Neural progenitor cell (in vitro differentiated cells): Measurements from ENCODE around the gene CTF1.

ENCODE experiments used
- EZH2phosphoT487 ChIP-seq: fragments of 200-600 bp; sonication (generic); IDR thresholded peaks from 2 replicates; pipeline ENCODE4 v1.6.1; 2017; ENCODE audit warnings: antibody characterized with exemption
- TF ChIP-seq, protein P1 (sequence below): fragments of 200-600 bp; sonication (generic); IDR thresholded peaks from 2 replicates; pipeline ENCODE4 v1.5.1; 2017; ENCODE audit warnings: antibody characterized with exemption, mild to moderate bottlenecking

DNA sequence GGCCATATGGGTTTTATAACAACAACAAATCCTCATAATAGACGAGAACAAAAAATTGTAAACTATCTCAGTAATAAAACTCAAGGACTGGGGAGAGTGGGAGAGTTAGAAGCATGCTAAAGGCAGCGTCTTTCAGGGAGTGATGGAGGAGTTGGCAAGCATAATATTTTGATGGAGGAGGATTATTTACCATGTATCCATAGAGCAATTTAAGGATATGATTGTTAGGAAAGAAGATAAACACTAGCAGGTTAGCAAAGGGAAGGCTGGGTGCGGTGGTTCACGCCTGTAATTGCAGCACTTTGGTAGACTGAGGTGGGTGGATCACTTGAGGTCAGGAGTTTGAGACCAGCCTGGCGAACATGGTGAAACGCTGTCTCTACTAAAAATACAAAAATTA, 30.4 kb upstream of the CTF1 start:
- TF ChIP-seq, protein P1, sequence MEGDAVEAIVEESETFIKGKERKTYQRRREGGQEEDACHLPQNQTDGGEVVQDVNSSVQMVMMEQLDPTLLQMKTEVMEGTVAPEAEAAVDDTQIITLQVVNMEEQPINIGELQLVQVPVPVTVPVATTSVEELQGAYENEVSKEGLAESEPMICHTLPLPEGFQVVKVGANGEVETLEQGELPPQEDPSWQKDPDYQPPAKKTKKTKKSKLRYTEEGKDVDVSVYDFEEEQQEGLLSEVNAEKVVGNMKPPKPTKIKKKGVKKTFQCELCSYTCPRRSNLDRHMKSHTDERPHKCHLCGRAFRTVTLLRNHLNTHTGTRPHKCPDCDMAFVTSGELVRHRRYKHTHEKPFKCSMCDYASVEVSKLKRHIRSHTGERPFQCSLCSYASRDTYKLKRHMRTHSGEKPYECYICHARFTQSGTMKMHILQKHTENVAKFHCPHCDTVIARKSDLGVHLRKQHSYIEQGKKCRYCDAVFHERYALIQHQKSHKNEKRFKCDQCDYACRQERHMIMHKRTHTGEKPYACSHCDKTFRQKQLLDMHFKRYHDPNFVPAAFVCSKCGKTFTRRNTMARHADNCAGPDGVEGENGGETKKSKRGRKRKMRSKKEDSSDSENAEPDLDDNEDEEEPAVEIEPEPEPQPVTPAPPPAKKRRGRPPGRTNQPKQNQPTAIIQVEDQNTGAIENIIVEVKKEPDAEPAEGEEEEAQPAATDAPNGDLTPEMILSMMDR, result no peak
- no peak for TF ChIP-seq EZH2phosphoT487
